Measurements from ENCODE around the gene FCAR.
"Not testable (repeated sequence)": the region's sequence is repeated elsewhere in the genome, so short reads cannot be mapped to it uniquely, and the experiment has no call there.

FCAR gene

GRCh38 chr19:54903303-54903702 lies 29.3 kb downstream of the FCAR start:
- Histone ChIP-seq H3K36me3 (ENCODE audit: insufficient read depth, low read length) (no peaks in the 10 kb centered on the region), H3K4me3 (no peak overlapping the region), H3K9ac (ENCODE audit: insufficient read length) (no peak overlapping the region), H3K9me3 (ENCODE audit: low read depth, low read length) (no peaks in the 10 kb centered on the region), H3K27ac (no peak overlapping the region)
- no peak for DNase-seq (ENCODE audit: low read depth, low spot score)
- no peak for TF ChIP-seq POLR2AphosphoS5 (IDR thresholded peaks at IDR 0.05; ENCODE audit: borderline replicate concordance, low read depth, low read length)
- no peak for TF ChIP-seq FOXP2 (optimal IDR thresholded peaks at IDR 0.05; ENCODE audit: control extremely low read depth, extremely low read length, insufficient read depth)
- no peak for TF ChIP-seq EZH2 (IDR thresholded peaks at IDR 0.05)

- not testable (repeated sequence) for H3K36me3 ChIP-seq (ENCODE audit: insufficient read depth, low read length); DNase-seq (ENCODE audit: low read depth, low spot score); H3K27ac ChIP-seq
Observed at GRCh38 chr19:54904261-54904660, 30.2 kb downstream of the FCAR start.

GRCh38 chr19:54905421-54905802 lies 31.4 kb downstream of the FCAR start:
- Histone ChIP-seq H3K27ac (no peak overlapping the region), H3K9ac (ENCODE audit: insufficient read length) (no peak overlapping the region), H3K4me3 (no peak overlapping the region), H3K36me3 (ENCODE audit: insufficient read depth, low read length) (no peaks in the 10 kb centered on the region), H3K9me3 (ENCODE audit: low read depth, low read length) (no peaks in the 10 kb centered on the region)
- DNase-seq (ENCODE audit: low read depth, low spot score): no peak
- TF ChIP-seq EZH2 (IDR thresholded peaks at IDR 0.05): no peak
- no peak for TF ChIP-seq POLR2AphosphoS5 (IDR thresholded peaks at IDR 0.05; ENCODE audit: borderline replicate concordance, low read depth, low read length)
- no peak for TF ChIP-seq FOXP2 (optimal IDR thresholded peaks at IDR 0.05; ENCODE audit: control extremely low read depth, extremely low read length, insufficient read depth)

More at GRCh38 chr19:54904261-54904660, 30.2 kb downstream of the FCAR start:
- H3K4me3 ChIP-seq; H3K9ac ChIP-seq (ENCODE audit: insufficient read length); H3K9me3 ChIP-seq (ENCODE audit: low read depth, low read length): not testable (repeated sequence)

- no peaks in the 10 kb centered on the region for H3K36me3 ChIP-seq (ENCODE audit: insufficient read depth, low read length)
- TF ChIP-seq FOXP2 (optimal IDR thresholded peaks at IDR 0.05; ENCODE audit: control extremely low read depth, extremely low read length, insufficient read depth) (no peak), POLR2AphosphoS5 (IDR thresholded peaks at IDR 0.05; ENCODE audit: borderline replicate concordance, low read depth, low read length) (no peak), EZH2 (IDR thresholded peaks at IDR 0.05) (no peak)
- no peak within 1 kb of the TSS for H3K27ac ChIP-seq
- no peak within 1 kb of the TSS for H3K4me3 ChIP-seq
- no peak for DNase-seq (ENCODE audit: low read depth, low spot score)
- H3K9ac ChIP-seq (ENCODE audit: insufficient read length): no peak within 1 kb of the TSS
- no peaks in the 10 kb centered on the region for H3K9me3 ChIP-seq (ENCODE audit: low read depth, low read length)
Observed at GRCh38 chr19:54905803-54906511, 31.9 kb downstream of the FCAR start, which contains the start of gene NCR1. Gene NCR1, plus strand, starts transcription at chr19:54906148. Its CDS starts 40 bp downstream, at chr19:54906188.

- Histone ChIP-seq H3K4me3 (no peak overlapping the region), H3K9ac (ENCODE audit: insufficient read length) (no peak overlapping the region), H3K36me3 (ENCODE audit: insufficient read depth, low read length) (no peaks in the 10 kb centered on the region), H3K27ac (no peak overlapping the region), H3K9me3 (ENCODE audit: low read depth, low read length) (no peaks in the 10 kb centered on the region)
- no peak for DNase-seq (ENCODE audit: low read depth, low spot score)
- TF ChIP-seq FOXP2 (optimal IDR thresholded peaks at IDR 0.05; ENCODE audit: control extremely low read depth, extremely low read length, insufficient read depth): no peak
- TF ChIP-seq POLR2AphosphoS5 (IDR thresholded peaks at IDR 0.05; ENCODE audit: borderline replicate concordance, low read depth, low read length): no peak
- TF ChIP-seq EZH2 (IDR thresholded peaks at IDR 0.05): no peak
Observed at GRCh38 chr19:54906819-54907218, 32.8 kb downstream of the FCAR start.

- H3K9me3 ChIP-seq (ENCODE audit: low read depth, low read length); H3K4me3 ChIP-seq; H3K9ac ChIP-seq (ENCODE audit: insufficient read length); H3K36me3 ChIP-seq (ENCODE audit: insufficient read depth, low read length); DNase-seq (ENCODE audit: low read depth, low spot score); H3K27ac ChIP-seq: not testable (repeated sequence)
Observed at GRCh38 chr19:54907899-54908298, 33.9 kb downstream of the FCAR start.

GRCh38 chr19:54916822-54917221 lies 42.8 kb downstream of the FCAR start:
- no peaks in the 10 kb centered on the region for H3K36me3 ChIP-seq (ENCODE audit: insufficient read depth, low read length)
- no peaks in the 10 kb centered on the region for H3K9me3 ChIP-seq (ENCODE audit: low read depth, low read length)
- no peak for TF ChIP-seq EZH2 (IDR thresholded peaks at IDR 0.05)
- TF ChIP-seq POLR2AphosphoS5 (IDR thresholded peaks at IDR 0.05; ENCODE audit: borderline replicate concordance, low read depth, low read length): no peak
- TF ChIP-seq FOXP2 (optimal IDR thresholded peaks at IDR 0.05; ENCODE audit: control extremely low read depth, extremely low read length, insufficient read depth): no peak
- H3K4me3 ChIP-seq: no peak overlapping the region
- no peak overlapping the region for H3K9ac ChIP-seq (ENCODE audit: insufficient read length)
- no peak overlapping the region for H3K27ac ChIP-seq
- DNase-seq (ENCODE audit: low read depth, low spot score): no peak

GRCh38 chr19:54918499-54918898 lies 44.5 kb downstream of the FCAR start:
- no peak overlapping the region for H3K4me3 ChIP-seq
- no peak overlapping the region for H3K9ac ChIP-seq (ENCODE audit: insufficient read length)
- no peaks in the 10 kb centered on the region for H3K36me3 ChIP-seq (ENCODE audit: insufficient read depth, low read length)
- H3K27ac ChIP-seq: no peak overlapping the region
- H3K9me3 ChIP-seq (ENCODE audit: low read depth, low read length): no peaks in the 10 kb centered on the region
- TF ChIP-seq FOXP2 (optimal IDR thresholded peaks at IDR 0.05; ENCODE audit: control extremely low read depth, extremely low read length, insufficient read depth) (no peak), POLR2AphosphoS5 (IDR thresholded peaks at IDR 0.05; ENCODE audit: borderline replicate concordance, low read depth, low read length) (no peak), EZH2 (IDR thresholded peaks at IDR 0.05) (no peak)
- DNase-seq (ENCODE audit: low read depth, low spot score): no peak

- not testable (repeated sequence) for H3K4me3 ChIP-seq; H3K9me3 ChIP-seq (ENCODE audit: low read depth, low read length); H3K36me3 ChIP-seq (ENCODE audit: insufficient read depth, low read length); H3K9ac ChIP-seq (ENCODE audit: insufficient read length); DNase-seq (ENCODE audit: low read depth, low spot score); H3K27ac ChIP-seq
Observed at GRCh38 chr19:54919646-54920563, 45.9 kb downstream of the FCAR start.

Measured in SK-N-MC (cell line).